A673 (cell line): ENCODE results near the gene EFCAB9. TPM values are rescaled to one million over a fixed set of nuclear protein-coding genes. Genes with fewer than 3 reads are reported as not detected.
"Not testable (repeated sequence)": the region's sequence is repeated elsewhere in the genome, so short reads cannot be mapped to it uniquely, and the experiment has no call there.

Experiments used
- BruUV-seq: library from RNA; stranded (reverse); fragments of 400-500 nt; replicated peaks from 2 replicates; lab custom pipeline; 2021; lab: Mats Ljungman, UMichigan
- CTCF ChIA-PET: fragments of 300-600 bp; sonication (Branson Sonifier 250); formaldehyde crosslinking; loops from one replicate; lab custom pipeline; 2022; ENCODE audit warnings: antibody characterized with exemption; lab: Charles Lee
- POLR2A ChIA-PET: fragments of 300-600 bp; sonication (Branson Sonifier 250); formaldehyde crosslinking; loops from one replicate; lab custom pipeline; 2022; ENCODE audit warnings: antibody characterized with exemption; ENCODE audit not compliant: low non-redundant PET; lab: Charles Lee
- DNase-seq: peaks from one replicate; pipeline ENCODE4 v3.0.0-alpha.2; 2015; ENCODE audit warnings: low spot score
- H3K27ac ChIP-seq: fragments of 200-600 bp; sonication (generic); 2 replicates; pipeline ENCODE4 v1.5.1; 2016; ENCODE audit warnings: mixed run types, low read depth, mild to moderate bottlenecking, mixed read lengths, antibody characterized with exemption, low read length; ENCODE audit not compliant: poor library complexity, severe bottlenecking
- H3K27me3 ChIP-seq: fragments of 200-600 bp; sonication (generic); replicated peaks from 2 replicates; pipeline ENCODE4 v1.6.1; 2017; ENCODE audit warnings: mixed run types, low read depth, mild to moderate bottlenecking, mixed read lengths, antibody characterized with exemption, low read length; ENCODE audit not compliant: insufficient read depth, poor library complexity
- H3K36me3 ChIP-seq: fragments of 200-600 bp; sonication (generic); 2 replicates; pipeline ENCODE4 v1.6.1; 2016; ENCODE audit warnings: mixed run types, mild to moderate bottlenecking, mixed read lengths, antibody characterized with exemption, low read length; ENCODE audit not compliant: insufficient read depth, poor library complexity, severe bottlenecking
- H3K4me1 ChIP-seq: fragments of 200-600 bp; sonication (generic); 2 replicates; pipeline ENCODE4 v1.6.1; 2017; ENCODE audit warnings: mixed run types, mild to moderate bottlenecking, mixed read lengths, antibody characterized with exemption, low read length; ENCODE audit not compliant: insufficient read depth, poor library complexity, severe bottlenecking
- H3K4me3 ChIP-seq: fragments of 200-600 bp; sonication (generic); 2 replicates; pipeline ENCODE4 v1.5.1; 2016; ENCODE audit warnings: low read depth, mixed run types, mild to moderate bottlenecking, mixed read lengths, low read length; ENCODE audit not compliant: poor library complexity, severe bottlenecking
- H3K9me3 ChIP-seq: fragments of 200-600 bp; sonication (generic); 2 replicates; pipeline ENCODE4 v1.6.1; 2016; ENCODE audit warnings: mixed run types, low read depth, mild to moderate bottlenecking, mixed read lengths, antibody characterized with exemption, low read length; ENCODE audit not compliant: poor library complexity, severe bottlenecking
- CTCF ChIP-seq: fragments of 300-800, 200-600 bp; sonication (generic); conservative IDR thresholded peaks from 2 replicates; pipeline ENCODE4 v1.5.1; 2017; ENCODE audit warnings: low read depth, mild to moderate bottlenecking, antibody characterized with exemption, low read length, moderate library complexity, mixed read lengths
- EZH2 ChIP-seq: fragments of 200-600 bp; sonication (generic); IDR thresholded peaks from 2 replicates; pipeline ENCODE4 v1.6.1; 2017; ENCODE audit warnings: borderline replicate concordance, low read depth, mild to moderate bottlenecking, mixed read lengths, antibody characterized with exemption, low read length; ENCODE audit not compliant: poor library complexity, severe bottlenecking
- intact Hi-C: fragments of 100-400 bp; cut with micrococcal nuclease; formaldehyde crosslinking; loops from one replicate; pipeline ENCODE4 v1.10.0; 2022; ENCODE audit not compliant: unreplicated experiment
- total RNA-seq: library from RNA; stranded (reverse); gene quantifications from 2 replicates; pipeline ENCODE4 v1.2.3, GENCODE V29; 2021

Gene EFCAB9
- total RNA-seq, 1 experiment from 2014 or later: not detected

- CTCF ChIA-PET: no interaction called here
- Histone ChIP-seq H3K27ac (no peak overlapping the region), H3K9me3 (no peaks in the 10 kb centered on the region), H3K4me3 (no peak overlapping the region), H3K36me3 (no peaks in the 10 kb centered on the region), H3K4me1 (no peaks in the 10 kb centered on the region), H3K27me3 (no peaks in the 10 kb centered on the region)
- DNase-seq: no peak
- BruUV-seq: no TSS peak
- intact Hi-C loops: no loop called here
- TF ChIP-seq CTCF (no peak), EZH2 (no peak)
- POLR2A ChIA-PET: no interaction called here
Measured at GRCh38 chr5:172150514-172151425, 43.2 kb upstream of the EFCAB9 start.

GRCh38 chr5:172151661-172152210, 42.2 kb upstream of the EFCAB9 start:
- ChIA-PET CTCF (no interaction called here), POLR2A (no interaction called here)
- Histone ChIP-seq H3K9me3 (no peaks in the 10 kb centered on the region), H3K27me3 (no peaks in the 10 kb centered on the region), H3K4me3 (no peak overlapping the region), H3K4me1 (no peaks in the 10 kb centered on the region), H3K27ac (no peak overlapping the region), H3K36me3 (no peaks in the 10 kb centered on the region)
- TF ChIP-seq CTCF (no peak), EZH2 (no peak)
- intact Hi-C loops: no loop called here
- no TSS peak for BruUV-seq
- DNase-seq: no peak

- Histone ChIP-seq H3K9me3 (no peaks in the 10 kb centered on the region), H3K4me1 (no peaks in the 10 kb centered on the region), H3K4me3 (no peak overlapping the region), H3K36me3 (no peaks in the 10 kb centered on the region), H3K27me3 (no peaks in the 10 kb centered on the region), H3K27ac (no peak overlapping the region)
- intact Hi-C loops: no loop called here
- ChIA-PET POLR2A (no interaction called here), CTCF (no interaction called here)
- no peak for DNase-seq
- no peak for TF ChIP-seq CTCF
- TF ChIP-seq EZH2: no peak
- BruUV-seq: no TSS peak
Measured at GRCh38 chr5:172153695-172154094, 40.3 kb upstream of the EFCAB9 start.

GRCh38 chr5:172155101-172155500, 38.9 kb upstream of the EFCAB9 start:
- H3K4me1 ChIP-seq, H3K27ac ChIP-seq, CTCF ChIA-PET, DNase-seq, H3K4me3 ChIP-seq, H3K27me3 ChIP-seq, BruUV-seq, intact Hi-C loops, H3K36me3 ChIP-seq, H3K9me3 ChIP-seq, POLR2A ChIA-PET: not testable (repeated sequence)
